Endothelial cell of umbilical vein (primary cell): Measurements from ENCODE around the gene GFOD1. TPM values are rescaled to one million over a fixed set of nuclear protein-coding genes. Genes with fewer than 3 reads are reported as not detected.

Experiments used
- BruUV-seq: library from RNA; stranded (reverse); fragments of 400-500 nt; replicated peaks from 2 replicates; lab custom pipeline; 2021; lab: Mats Ljungman, UMichigan
- CTCF ChIA-PET: fragments of 300-600, 350-600 bp; sonication (Branson Sonifier 250); formaldehyde crosslinking; loops from one replicate; lab custom pipeline; 2021; ENCODE audit warnings: antibody characterized with exemption, inconsistent platforms; lab: Charles Lee
- POLR2A ChIA-PET: fragments of 300-600, 350-600 bp; sonication (Branson Sonifier 250); formaldehyde crosslinking; loops from one replicate; lab custom pipeline; 2021; ENCODE audit warnings: antibody characterized with exemption, inconsistent platforms; lab: Charles Lee
- DNase-seq: peaks from one replicate; pipeline ENCODE4 v3.0.0-alpha.2; 2011; ENCODE audit warnings: low read depth, low spot score
- FAIRE-seq: peaks from 2 replicates; lab custom pipeline; 2011; peaks lifted over from hg19 to GRCh38; lab: Jason Lieb, UNC
- H2AFZ ChIP-seq: 2 replicates; pipeline ENCODE4 v1.6.0; 2012; ENCODE audit warnings: low read depth, low read length, control low read depth, inconsistent platforms
- H3K27ac ChIP-seq: 2 replicates; pipeline ENCODE4 v1.5.1; 2011; ENCODE audit warnings: low read depth, mild to moderate bottlenecking, control low read depth, low read length, moderate library complexity; ENCODE audit not compliant: insufficient read depth
- H3K27me3 ChIP-seq, 2 experiments: 2 replicates each; pipeline versions ENCODE4 v1.6.0 to v1.6.1; 2011; ENCODE audit warnings: low read length in 2 of 2, mixed read lengths in 1 of 2; ENCODE audit not compliant: control insufficient read depth in 2 of 2, insufficient read depth in 2 of 2
- H3K36me3 ChIP-seq, 2 experiments: 2 replicates in 1 of 2; 3 replicates in 1 of 2; pipeline ENCODE4 v1.5.1; 2011; ENCODE audit warnings: low read length in 2 of 2, mild to moderate bottlenecking in 1 of 2, moderate library complexity in 1 of 2; ENCODE audit not compliant: control insufficient read depth in 2 of 2, insufficient read depth in 2 of 2; ENCODE audit errors: extremely low read depth in 1 of 2
- H3K4me1 ChIP-seq: 3 replicates; pipeline ENCODE4 v1.5.1; 2011; ENCODE audit warnings: mild to moderate bottlenecking, low read length; ENCODE audit not compliant: control insufficient read depth, insufficient read depth; ENCODE audit errors: extremely low read depth
- H3K4me2 ChIP-seq: 2 replicates; pipeline ENCODE4 v1.6.1; 2011; ENCODE audit warnings: low read length, control low read depth, mixed read lengths; ENCODE audit not compliant: insufficient read depth
- H3K4me3 ChIP-seq, 3 experiments: fragments of 200-600 bp in 1 of 3; sonication (generic), shearing (Covaris generic) in 1 of 3; replicated peaks in 1 of 3; 2 replicates each; pipeline ENCODE4 v1.5.1; 2011 to 2016; ENCODE audit warnings: control low read depth in 3 of 3, low read length in 3 of 3, mild to moderate bottlenecking in 2 of 3, inconsistent platforms in 1 of 3, low read depth in 1 of 3, moderate library complexity in 1 of 3; ENCODE audit not compliant: insufficient read depth in 1 of 3
- H3K79me2 ChIP-seq: 2 replicates; pipeline ENCODE4 v1.6.0; 2012; ENCODE audit warnings: low read length, inconsistent platforms; ENCODE audit not compliant: control insufficient read depth, insufficient read depth
- H3K9ac ChIP-seq: replicated peaks from 2 replicates; pipeline ENCODE3; 2011; ENCODE audit warnings: low read length, control low read depth; ENCODE audit not compliant: insufficient read depth; ENCODE audit errors: extremely low read depth
- H3K9me1 ChIP-seq: replicated peaks from 3 replicates; pipeline ENCODE4 v1.6.0; 2011; ENCODE audit warnings: mild to moderate bottlenecking, low read length; ENCODE audit not compliant: control insufficient read depth, insufficient read depth; ENCODE audit errors: extremely low read depth
- H3K9me3 ChIP-seq: replicated peaks from 2 replicates; pipeline ENCODE4 v1.5.1; 2012; ENCODE audit warnings: low read length, inconsistent platforms; ENCODE audit not compliant: control insufficient read depth, insufficient read depth
- H4K20me1 ChIP-seq: replicated peaks from 2 replicates; pipeline ENCODE3; 2011; ENCODE audit warnings: mild to moderate bottlenecking, low read length; ENCODE audit not compliant: control insufficient read depth, insufficient read depth; ENCODE audit errors: extremely low read depth
- EZH2 ChIP-seq: IDR thresholded peaks from 2 replicates; pipeline ENCODE4 v1.6.1; 2012; ENCODE audit warnings: borderline replicate concordance, low read depth, mild to moderate bottlenecking, moderate library complexity, low read length, inconsistent platforms; ENCODE audit not compliant: severe bottlenecking
- FOS ChIP-seq: IDR thresholded peaks from 2 replicates; pipeline ENCODE4 v1.6.1; 2011; ENCODE audit warnings: mild to moderate bottlenecking, low read length, moderate library complexity, borderline replicate concordance; ENCODE audit not compliant: insufficient read depth
- GATA2 ChIP-seq: IDR thresholded peaks from 2 replicates; pipeline ENCODE4 v1.7.0; 2011; ENCODE audit warnings: low read depth, mild to moderate bottlenecking, moderate library complexity, mixed read lengths, low read length; ENCODE audit not compliant: insufficient read length, insufficient read depth
- JUN ChIP-seq: IDR thresholded peaks from 2 replicates; pipeline ENCODE4 v1.6.1; 2011; ENCODE audit warnings: borderline replicate concordance, low read depth; ENCODE audit not compliant: insufficient read length, insufficient read depth
- POLR2A ChIP-seq: IDR thresholded peaks from 2 replicates; pipeline ENCODE4 v1.6.1; 2012; ENCODE audit warnings: low read depth, mild to moderate bottlenecking, control low read depth, low read length
- POLR2AphosphoS5 ChIP-seq: IDR thresholded peaks from 2 replicates; pipeline ENCODE4 v1.6.1; 2012; ENCODE audit warnings: low read depth, mild to moderate bottlenecking, control low read depth, low read length, moderate library complexity; ENCODE audit not compliant: insufficient read depth
- dilution Hi-C: fragments of 300-500 bp; cut with MboI; formaldehyde crosslinking; loops from one replicate; pipeline ENCODE4 v1.15.0; 2019; ENCODE audit warnings: low sequenced_read_pairs; ENCODE audit not compliant: extremely low pct_ligation_motif_present
- intact Hi-C: fragments of 100-400 bp; cut with micrococcal nuclease; formaldehyde crosslinking; loops from one replicate; pipeline ENCODE4 v1.10.0; 2022
- polyA plus RNA-seq, 4 experiments: library from polyadenylated mRNA; depleted of rRNA in 3 of 4; stranded (reverse) in 3 of 4; unstranded in 1 of 4; fragments of >200 nt; gene quantifications; 2 replicates each; pipeline versions ENCODE4 v1.2.1 to v1.2.3, GENCODE V29; 2011 to 2012; ENCODE audit warnings: missing spikeins in 1 of 4
- total RNA-seq: library from RNA; stranded (reverse); gene quantifications from 2 replicates; pipeline ENCODE4 v1.2.3, GENCODE V29; 2021
- TF ChIP-seq, protein P1 (sequence below): IDR thresholded peaks from 2 replicates; pipeline ENCODE4 v1.6.1; 2011; ENCODE audit not compliant: insufficient read depth, insufficient read length
- TF ChIP-seq, protein P2 (sequence below), 2 donors: IDR thresholded peaks; 1 replicate in 1 of 2; 2 replicates in 1 of 2; pipeline ENCODE4 v1.5.1; 2011; ENCODE audit warnings: low read length in 2 of 2, mild to moderate bottlenecking in 2 of 2, moderate library complexity in 2 of 2, control low read depth in 1 of 2, inconsistent platforms in 1 of 2, low read depth in 1 of 2; ENCODE audit not compliant: insufficient read depth in 1 of 2; ENCODE audit errors: extremely low read depth in 1 of 2

GFOD1 gene
- total and polyA plus RNA-seq, 2 donors (not counting 3 experiments of a cell fraction or from before 2014, with no cell fraction given) = 12.1 to 24.1 TPM

DNA sequence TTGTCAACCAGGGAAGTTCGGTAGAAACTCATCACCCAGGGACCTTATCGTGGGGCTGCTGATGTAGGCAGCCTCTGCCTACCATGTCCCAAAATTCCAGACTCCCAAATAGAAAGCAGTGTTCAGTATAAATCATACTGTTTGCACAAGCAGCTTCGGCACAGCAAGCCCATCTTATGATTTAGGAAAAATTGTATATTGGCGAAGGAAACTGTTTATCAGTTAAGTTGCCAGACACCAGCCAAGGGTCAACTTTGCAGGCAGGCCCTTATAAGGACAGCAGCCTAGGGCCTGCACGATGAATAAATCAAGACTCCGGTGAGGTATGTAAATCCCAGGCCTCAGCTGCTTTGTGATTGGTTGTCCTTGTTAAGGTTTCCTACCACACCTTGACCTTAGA lies 36.8 kb downstream of the GFOD1 start:
- H3K27me3 ChIP-seq = no peaks in the 10 kb centered on the region
- H3K9me3 ChIP-seq = no peaks in the 10 kb centered on the region
- H3K79me2 ChIP-seq = no peaks in the 10 kb centered on the region
- ChIA-PET CTCF (interaction anchor here (0.8 kb wide), 1 partner anchor 9 kb away, joined by 3 read pairs; no protein-coding TSS in a partner anchor), POLR2A (no interaction called here)
- no peak overlapping the region for H3K4me2 ChIP-seq
- intact Hi-C loops (no loop called here), dilution Hi-C loops (no loop called here)
- BruUV-seq = no TSS peak
- TF ChIP-seq EZH2 = no peak
- TF ChIP-seq, protein P1, sequence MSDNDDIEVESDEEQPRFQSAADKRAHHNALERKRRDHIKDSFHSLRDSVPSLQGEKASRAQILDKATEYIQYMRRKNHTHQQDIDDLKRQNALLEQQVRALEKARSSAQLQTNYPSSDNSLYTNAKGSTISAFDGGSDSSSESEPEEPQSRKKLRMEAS = no peak
- TF ChIP-seq FOS = no peak
- TF ChIP-seq, protein P2, sequence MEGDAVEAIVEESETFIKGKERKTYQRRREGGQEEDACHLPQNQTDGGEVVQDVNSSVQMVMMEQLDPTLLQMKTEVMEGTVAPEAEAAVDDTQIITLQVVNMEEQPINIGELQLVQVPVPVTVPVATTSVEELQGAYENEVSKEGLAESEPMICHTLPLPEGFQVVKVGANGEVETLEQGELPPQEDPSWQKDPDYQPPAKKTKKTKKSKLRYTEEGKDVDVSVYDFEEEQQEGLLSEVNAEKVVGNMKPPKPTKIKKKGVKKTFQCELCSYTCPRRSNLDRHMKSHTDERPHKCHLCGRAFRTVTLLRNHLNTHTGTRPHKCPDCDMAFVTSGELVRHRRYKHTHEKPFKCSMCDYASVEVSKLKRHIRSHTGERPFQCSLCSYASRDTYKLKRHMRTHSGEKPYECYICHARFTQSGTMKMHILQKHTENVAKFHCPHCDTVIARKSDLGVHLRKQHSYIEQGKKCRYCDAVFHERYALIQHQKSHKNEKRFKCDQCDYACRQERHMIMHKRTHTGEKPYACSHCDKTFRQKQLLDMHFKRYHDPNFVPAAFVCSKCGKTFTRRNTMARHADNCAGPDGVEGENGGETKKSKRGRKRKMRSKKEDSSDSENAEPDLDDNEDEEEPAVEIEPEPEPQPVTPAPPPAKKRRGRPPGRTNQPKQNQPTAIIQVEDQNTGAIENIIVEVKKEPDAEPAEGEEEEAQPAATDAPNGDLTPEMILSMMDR (IDR thresholded peaks at IDR 0.05; ENCODE audit: extremely low read depth in 1 of 2, insufficient read depth in 1 of 2, low read depth in 1 of 2, low read length in 2 of 2) = no peak
- no peak for TF ChIP-seq JUN
- TF ChIP-seq GATA2 = no peak
- TF ChIP-seq POLR2AphosphoS5 = no peak
- TF ChIP-seq POLR2A = no peak
- no peak overlapping the region for H2AFZ ChIP-seq
- H3K4me1 ChIP-seq = peaks cover 26% of the 10 kb centered on the region
- H3K27ac ChIP-seq = no peak overlapping the region
- H3K9me1 ChIP-seq = no peaks in the 10 kb centered on the region
- H3K4me3 ChIP-seq = no peak overlapping the region
- no peak for FAIRE-seq
- peaks cover 0 to 7% of the 10 kb centered on the region in 2 experiments for H3K36me3 ChIP-seq
- no peak overlapping the region for H3K9ac ChIP-seq
- DNase-seq = no peak
- H4K20me1 ChIP-seq = no peaks in the 10 kb centered on the region
